NCI-H2081 treated with DMSO at 0.1 percent for 48 hours (cell line): Measurements from ENCODE around the gene C4BPB.

Experiments used
- DNase-seq: peaks from one replicate; lab custom pipeline; 2025; lab: John Stamatoyannopoulos, UW

Gene C4BPB

GRCh38 chr1:207059881-207060280, 28.8 kb upstream of the C4BPB start:
- no peak for DNase-seq

DNA sequence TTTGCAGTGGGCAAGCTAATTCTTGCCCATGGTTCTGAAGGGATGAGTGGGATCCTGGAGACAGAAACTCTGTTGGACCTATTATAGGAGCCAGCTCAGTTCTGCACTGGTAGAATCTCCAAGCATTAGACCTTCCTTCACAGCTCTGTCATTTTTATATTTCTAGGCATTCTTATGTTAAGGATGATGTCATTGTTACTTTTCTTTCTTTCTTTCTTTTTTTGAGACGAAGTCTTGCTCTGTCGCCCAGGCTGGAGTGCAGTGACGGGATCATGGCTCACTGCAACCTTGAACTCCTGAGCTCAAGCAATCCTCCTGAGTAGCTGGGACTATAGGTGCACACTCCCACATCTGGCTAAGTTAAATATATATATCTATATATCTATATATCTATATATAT, 28.1 kb upstream of the C4BPB start:
- no peak for DNase-seq

DNA sequence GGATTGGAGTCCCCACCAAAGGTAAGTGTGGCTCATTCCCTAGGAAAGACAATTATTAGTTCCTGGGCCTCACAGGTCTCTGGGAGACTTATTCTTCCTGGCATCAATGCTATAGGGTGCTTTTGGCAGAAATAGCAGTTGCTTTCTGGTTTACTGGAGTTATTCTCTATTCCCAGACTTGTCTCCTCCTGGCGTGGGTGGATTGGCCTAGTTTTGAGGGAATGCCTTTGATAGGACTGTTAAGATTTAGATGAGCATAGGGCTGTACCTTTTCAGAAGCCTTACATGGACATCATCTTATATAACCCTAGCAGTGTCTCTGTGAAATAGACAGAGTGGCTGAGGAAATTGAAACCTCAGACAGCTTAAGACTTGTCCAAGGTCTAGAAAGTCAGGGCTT, 26.6 kb upstream of the C4BPB start:
- DNase-seq, result no peak

DNA sequence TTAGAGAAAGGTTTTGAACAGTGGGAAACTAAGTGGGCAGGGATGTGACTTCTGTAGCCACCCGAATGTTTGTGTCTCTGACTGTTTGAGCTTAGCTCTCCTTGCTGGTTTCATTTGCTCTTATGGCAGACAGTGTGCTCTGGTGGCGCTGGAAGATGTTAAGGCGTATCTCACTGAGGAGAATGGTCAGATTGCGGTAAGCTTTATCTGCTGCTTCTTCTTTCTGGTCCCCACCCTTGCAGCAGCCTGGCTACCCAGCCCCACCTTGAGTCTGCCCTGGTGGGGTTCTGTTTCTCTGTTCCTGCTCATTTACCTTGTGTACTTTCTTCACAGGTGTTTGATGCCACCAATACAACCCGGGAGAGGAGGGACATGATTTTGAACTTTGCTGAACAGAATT, 25.6 kb upstream of the C4BPB start:
- no peak for DNase-seq

DNA sequence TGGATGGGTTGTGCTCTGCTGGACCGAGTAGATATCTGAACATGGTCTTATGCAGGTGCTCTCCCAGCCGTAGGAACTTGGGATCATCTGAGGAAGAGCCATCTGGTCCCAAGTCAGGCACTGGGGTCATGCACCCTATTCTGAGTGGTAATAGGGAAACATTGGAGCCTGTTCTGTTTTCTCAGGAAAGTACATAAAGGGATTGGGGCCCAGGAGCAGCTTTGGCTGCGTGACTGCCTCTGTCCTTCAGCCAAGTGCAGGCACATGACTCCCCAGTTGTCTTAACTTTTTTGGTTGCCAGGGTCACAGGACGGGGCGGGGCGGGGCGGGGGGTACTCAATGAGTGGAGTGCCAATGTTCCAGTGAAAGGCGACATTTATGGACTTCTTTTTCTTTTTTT, 24.1 kb upstream of the C4BPB start:
- no peak for DNase-seq

- DNase-seq, result no peak
These were observed 21.5 kb upstream of the C4BPB start for GRCh38 chr1:207067185-207067584.

GRCh38 chr1:207067665-207068064, 21.0 kb upstream of the C4BPB start:
- no peak for DNase-seq

DNA sequence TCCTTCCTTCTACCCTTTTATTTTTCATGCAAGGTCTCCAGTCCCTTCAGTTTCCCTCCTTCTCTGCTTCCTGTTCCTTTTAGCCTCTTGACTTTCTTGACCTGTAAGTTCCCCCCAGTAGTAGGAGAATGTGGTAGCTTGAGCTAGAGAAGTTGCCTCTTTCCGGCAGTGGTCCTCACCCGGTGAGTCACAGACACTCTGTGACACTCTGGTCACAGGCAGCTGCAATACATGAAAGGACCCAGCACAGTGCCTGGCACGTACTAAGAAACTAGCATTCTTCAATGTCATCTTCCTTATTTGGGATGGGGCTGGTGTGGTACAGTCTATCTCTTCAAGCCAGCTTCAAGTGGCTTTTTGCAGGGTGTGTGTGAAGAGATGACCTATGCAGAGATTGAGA, 19.6 kb upstream of the C4BPB start:
- DNase-seq, result no peak

DNA sequence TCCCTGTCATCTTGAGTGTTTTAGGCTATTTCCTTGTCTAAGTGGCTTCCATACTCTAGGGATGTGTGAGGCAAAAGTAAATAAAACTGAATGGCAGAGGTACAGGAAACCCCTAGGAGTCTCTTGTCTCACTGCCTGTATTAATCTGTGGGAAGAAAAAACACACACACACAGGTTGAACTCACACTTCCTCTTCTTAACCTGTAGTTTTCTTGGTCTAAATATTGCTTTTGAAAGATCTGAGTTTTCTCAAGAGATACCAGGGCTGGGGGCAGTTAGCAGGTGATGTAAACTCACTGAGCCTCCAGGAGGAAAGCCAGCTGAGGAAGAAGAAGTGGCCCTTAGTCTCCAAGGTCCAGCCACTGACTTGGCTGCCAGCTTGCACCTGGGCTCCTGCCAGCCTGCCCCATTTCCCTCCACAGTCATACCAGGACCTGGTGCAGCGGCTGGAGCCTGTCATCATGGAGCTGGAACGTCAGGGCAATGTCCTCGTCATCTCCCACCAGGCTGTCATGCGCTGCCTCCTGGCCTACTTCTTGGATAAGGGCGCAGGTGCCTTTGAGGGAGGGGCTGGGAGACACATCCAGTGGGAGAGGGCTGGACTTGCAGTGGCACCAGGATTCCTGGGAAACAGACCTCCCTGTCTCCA, 18.7 kb upstream of the C4BPB start:
- no peak for DNase-seq

GRCh38 chr1:207070811-207071210, 17.8 kb upstream of the C4BPB start:
- DNase-seq, result no peak

DNA sequence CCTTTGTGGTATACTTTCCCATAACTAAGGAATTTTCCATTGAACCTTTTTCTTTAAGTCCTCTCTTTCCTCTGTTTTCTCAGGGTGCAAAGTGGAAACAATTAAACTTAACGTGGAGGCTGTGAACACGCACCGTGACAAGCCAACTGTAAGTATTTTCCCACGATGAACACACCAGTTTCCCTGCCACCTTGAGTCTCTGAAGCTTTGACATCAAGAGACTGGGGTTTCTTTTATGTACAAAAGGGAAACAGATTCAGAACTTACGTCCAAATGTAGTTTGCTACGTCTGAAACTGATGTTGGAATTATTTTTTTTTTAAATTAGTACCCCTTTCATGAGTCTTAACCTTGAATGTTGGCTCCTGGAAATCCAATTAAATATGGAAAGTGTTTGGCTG, 17.2 kb upstream of the C4BPB start:
- no peak for DNase-seq

DNA sequence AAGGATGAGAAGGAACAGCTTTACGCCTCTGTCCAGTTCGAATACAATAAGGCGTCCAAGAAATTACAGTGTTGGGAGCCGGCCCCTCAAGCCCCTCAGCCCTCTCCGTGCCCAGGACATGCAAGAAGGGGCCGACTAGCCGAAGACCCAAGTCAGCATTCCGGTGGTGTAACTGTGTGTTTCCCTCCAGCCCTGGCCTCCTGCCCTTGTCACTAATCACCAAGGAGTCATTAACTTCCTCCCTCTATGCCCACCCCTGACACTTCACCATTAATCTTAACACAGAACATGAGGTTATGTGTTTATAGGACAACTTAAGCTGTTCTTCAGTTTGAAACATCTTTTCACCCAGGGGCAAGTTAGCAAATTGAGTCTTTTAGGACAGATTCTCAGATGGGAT, 16.4 kb upstream of the C4BPB start:
- no peak for DNase-seq

- no peak for DNase-seq
These were observed 14.5 kb upstream of the C4BPB start for GRCh38 chr1:207073906-207074820.

GRCh38 chr1:207076181-207076955, 12.3 kb upstream of the C4BPB start:
- no peak for DNase-seq

DNA sequence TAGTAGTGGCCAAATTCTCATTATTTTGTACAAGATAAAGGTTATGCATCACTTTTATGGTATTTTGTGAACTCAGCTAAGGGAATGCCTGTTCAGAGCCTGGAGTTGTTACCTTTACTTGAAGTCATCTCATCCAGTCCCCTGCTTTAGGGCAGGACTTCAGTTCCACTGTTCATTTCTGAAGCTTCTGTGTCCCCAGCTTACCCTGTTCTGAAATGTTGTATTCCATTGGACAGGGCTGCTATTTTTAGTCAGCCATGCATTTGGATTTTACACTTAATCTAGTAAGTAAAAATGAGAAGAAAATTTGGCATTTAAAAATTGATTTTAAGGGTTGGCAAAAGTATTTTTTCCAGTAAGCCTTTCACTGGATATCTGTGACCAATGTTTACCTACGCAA, 11.6 kb upstream of the C4BPB start:
- no peak for DNase-seq

- DNase-seq, result peak; percentile 8
These were observed 10.9 kb upstream of the C4BPB start for GRCh38 chr1:207077470-207078377.

DNA sequence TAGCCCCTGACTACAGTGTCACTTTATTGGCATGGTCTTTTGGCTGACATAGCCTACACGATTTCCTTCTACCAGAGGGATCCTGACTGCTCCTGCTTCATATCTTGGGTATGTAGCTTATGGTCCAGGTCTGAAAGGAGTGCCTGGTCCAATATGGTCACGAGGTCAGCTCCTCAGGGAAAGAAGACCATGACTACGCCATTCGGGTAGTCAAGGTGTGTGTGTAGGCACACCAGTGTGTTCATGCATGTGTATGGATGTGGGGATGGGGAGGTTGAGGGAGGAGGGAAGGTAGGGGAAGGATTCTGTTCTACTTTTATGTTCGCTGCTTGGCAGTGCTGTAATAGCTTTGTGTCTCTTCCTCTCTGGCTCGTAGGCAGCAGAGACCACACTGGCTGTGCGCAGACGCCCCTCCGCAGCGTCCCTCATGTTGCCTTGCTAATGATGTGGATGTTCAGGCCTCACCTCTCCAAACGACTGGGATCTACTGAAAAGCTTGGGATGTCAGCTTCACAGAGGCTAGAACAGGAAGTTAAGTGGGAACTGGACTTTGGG, 10.0 kb upstream of the C4BPB start:
- no peak for DNase-seq

- no peak for DNase-seq
These were observed 8.9 kb upstream of the C4BPB start for GRCh38 chr1:207079706-207080241.

DNA sequence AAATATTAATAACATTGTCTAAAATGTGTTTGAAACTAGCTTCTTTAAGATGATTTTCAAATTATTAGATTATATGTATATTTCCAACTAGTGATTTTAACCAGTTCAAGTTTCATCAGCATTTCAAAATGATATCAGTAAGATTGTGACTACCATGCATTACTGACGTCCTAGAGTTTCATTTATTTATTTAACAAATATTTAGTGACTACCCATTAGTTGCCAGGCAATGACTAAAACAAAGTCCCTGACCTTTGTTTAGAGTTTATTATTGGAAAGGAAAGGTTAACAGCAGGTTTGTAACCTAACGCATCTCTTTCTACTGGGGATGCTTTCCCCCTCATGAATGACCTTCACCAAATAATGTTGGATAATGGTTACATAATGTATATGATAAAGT, 7.6 kb upstream of the C4BPB start:
- DNase-seq, result no peak

DNA sequence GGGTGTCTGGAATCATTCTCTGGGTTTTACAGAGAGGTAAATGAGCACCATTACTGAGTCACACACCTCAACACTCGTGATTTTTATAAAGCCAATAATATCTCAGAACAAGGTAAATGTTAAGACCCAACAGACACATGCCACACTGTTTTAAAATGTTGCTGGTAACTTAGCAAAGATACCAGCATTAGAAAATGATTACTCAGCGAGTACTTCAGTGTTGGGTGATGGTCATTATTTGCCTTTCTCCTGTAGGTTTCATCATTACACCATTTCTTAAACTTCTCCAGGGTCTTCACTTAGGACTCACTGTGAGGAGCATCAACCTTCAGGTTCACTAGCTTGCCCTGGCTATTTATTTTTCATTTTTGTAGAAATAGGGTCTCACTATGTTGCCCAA, 6.9 kb upstream of the C4BPB start:
- DNase-seq, result no peak

DNA sequence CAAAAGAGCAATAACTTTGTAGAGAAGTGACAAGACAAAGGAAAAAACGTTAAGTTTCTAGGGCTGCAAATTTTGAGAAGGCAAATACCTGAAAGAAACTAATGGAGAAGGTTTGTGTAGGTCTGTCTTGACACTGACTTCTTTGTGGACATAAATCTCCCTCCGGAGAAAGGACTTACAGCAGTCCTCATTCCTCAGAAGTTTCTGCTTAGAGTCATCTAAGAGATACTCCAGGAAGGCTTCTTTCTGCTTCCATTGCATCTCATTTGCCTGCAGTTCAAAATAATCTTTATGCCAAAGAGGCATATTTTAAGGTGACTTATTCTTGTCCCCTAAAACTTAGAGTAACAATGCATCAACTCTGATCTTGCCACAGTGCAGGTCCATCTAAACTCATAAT, 4.4 kb upstream of the C4BPB start:
- no peak for DNase-seq
